ENCODE data around the gene ROBO1. TPM values are rescaled to one million over a fixed set of nuclear protein-coding genes. Genes with fewer than 3 reads are reported as not detected.

Gene ROBO1
- total and polyA plus RNA-seq, 2 donors (not counting 1 experiment from before 2014, with no cell fraction given), result 0.27 to 3.2 TPM

- no peak overlapping the region for H3K9ac ChIP-seq (ENCODE audit: low read length)
- H4K20me1 ChIP-seq (ENCODE audit: control insufficient read depth, insufficient read depth, low read length, poor library complexity, severe bottlenecking), result no peaks in the 10 kb centered on the region
- no peaks in the 10 kb centered on the region for H3K27me3 Mint-ChIP-seq
- no peaks in the 10 kb centered on the region for H3K9me3 ChIP-seq (ENCODE audit: control extremely low read depth in 1 of 3, control insufficient read depth in 2 of 3, insufficient read depth in 1 of 3, low read length in 2 of 3)
- intact Hi-C loops (cut with micrococcal nuclease), result no loop called here
- TF ChIP-seq EZH2 (IDR thresholded peaks at IDR 0.05; ENCODE audit: borderline replicate concordance, insufficient read depth, low read depth, low read length, poor library complexity, severe bottlenecking), result no peak
- TF ChIP-seq, protein P1, sequence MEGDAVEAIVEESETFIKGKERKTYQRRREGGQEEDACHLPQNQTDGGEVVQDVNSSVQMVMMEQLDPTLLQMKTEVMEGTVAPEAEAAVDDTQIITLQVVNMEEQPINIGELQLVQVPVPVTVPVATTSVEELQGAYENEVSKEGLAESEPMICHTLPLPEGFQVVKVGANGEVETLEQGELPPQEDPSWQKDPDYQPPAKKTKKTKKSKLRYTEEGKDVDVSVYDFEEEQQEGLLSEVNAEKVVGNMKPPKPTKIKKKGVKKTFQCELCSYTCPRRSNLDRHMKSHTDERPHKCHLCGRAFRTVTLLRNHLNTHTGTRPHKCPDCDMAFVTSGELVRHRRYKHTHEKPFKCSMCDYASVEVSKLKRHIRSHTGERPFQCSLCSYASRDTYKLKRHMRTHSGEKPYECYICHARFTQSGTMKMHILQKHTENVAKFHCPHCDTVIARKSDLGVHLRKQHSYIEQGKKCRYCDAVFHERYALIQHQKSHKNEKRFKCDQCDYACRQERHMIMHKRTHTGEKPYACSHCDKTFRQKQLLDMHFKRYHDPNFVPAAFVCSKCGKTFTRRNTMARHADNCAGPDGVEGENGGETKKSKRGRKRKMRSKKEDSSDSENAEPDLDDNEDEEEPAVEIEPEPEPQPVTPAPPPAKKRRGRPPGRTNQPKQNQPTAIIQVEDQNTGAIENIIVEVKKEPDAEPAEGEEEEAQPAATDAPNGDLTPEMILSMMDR (IDR thresholded peaks at IDR 0.05), result no peak
- no peaks in the 10 kb centered on the region for H3K36me3 ChIP-seq (replicated peaks in 1 of 2; ENCODE audit: control extremely low read depth in 1 of 2, control insufficient read depth in 1 of 2, extremely low read depth in 1 of 2, insufficient read depth in 2 of 2, low read length in 1 of 2)
- ATAC-seq (ENCODE audit: low read depth) (no peak), DNase-seq (no peak)
- no peak overlapping the region for H3K27ac ChIP-seq (ENCODE audit: low read length in 2 of 2)
- H3K4me2 ChIP-seq (replicated peaks; ENCODE audit: low read depth, low read length, poor library complexity, severe bottlenecking), result no peak overlapping the region
- no peak overlapping the region for H3K4me3 ChIP-seq (ENCODE audit: control extremely low read depth in 1 of 5, extremely low read depth in 1 of 5, insufficient read depth in 1 of 5, low read depth in 2 of 5, low read length in 4 of 5)
- peaks cover 4% of the 10 kb centered on the region for H3K9me3 Mint-ChIP-seq (ENCODE audit: insufficient read depth)
- no peaks in the 10 kb centered on the region for H3K27me3 ChIP-seq (replicated peaks in 1 of 4; ENCODE audit: control extremely low read depth in 1 of 4, control insufficient read depth in 3 of 4, insufficient read depth in 4 of 4, low read length in 3 of 4)
- WGBS (ENCODE audit: insufficient coverage), result no CpG with 5 or more reads among the region's 2 CpGs
- H3K4me1 Mint-ChIP-seq, result no peaks in the 10 kb centered on the region
- no peaks in the 10 kb centered on the region for H3K4me1 ChIP-seq (ENCODE audit: control insufficient read depth in 2 of 2, insufficient read depth in 2 of 2, low read length in 2 of 2)
- ChIA-PET POLR2A (no interaction called here), CTCF (no interaction called here)
- H3K4me3 Mint-ChIP-seq, result no peak overlapping the region
- H3K79me2 ChIP-seq (ENCODE audit: control insufficient read depth, insufficient read depth, low read length), result no peaks in the 10 kb centered on the region
- no peak overlapping the region for H2AFZ ChIP-seq (ENCODE audit: insufficient read depth, low read depth, low read length, poor library complexity, severe bottlenecking)
- H3K27ac Mint-ChIP-seq, result no peak overlapping the region
These were observed 163.1 kb downstream of the ROBO1 start for GRCh38 chr3:79604681-79605080.

DNA sequence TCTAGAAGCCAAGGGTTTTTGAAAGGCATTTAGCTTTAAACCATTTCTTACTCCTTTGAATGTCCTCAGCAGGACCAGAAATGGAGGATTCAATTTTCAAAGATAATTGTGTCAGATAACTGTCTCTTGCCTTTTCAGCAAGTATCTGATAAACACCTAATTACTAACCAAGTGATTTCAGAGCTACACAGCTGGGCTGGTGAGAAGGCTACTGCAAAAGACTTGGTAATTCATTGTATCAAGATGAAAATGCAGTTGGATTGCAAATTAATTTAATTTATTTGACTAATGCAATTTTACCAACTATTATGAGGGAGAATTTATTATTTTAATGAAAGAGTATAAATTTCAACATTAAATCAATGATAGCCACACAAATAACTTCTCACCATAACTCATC is 165.4 kb downstream of the ROBO1 start:
- POLR2A ChIA-PET, result no interaction called here

More for the DNA sequence above, 165.4 kb downstream of the ROBO1 start:
- H3K79me2 ChIP-seq (ENCODE audit: control insufficient read depth, insufficient read depth, low read length), result no peaks in the 10 kb centered on the region
- H3K4me2 ChIP-seq (replicated peaks; ENCODE audit: low read depth, low read length, poor library complexity, severe bottlenecking), result no peak overlapping the region
- DNase-seq, result no peak
- no peaks in the 10 kb centered on the region for H3K4me1 Mint-ChIP-seq
- no peaks in the 10 kb centered on the region for H3K4me1 ChIP-seq (ENCODE audit: control insufficient read depth in 2 of 2, insufficient read depth in 2 of 2, low read length in 2 of 2)
- no peak for TF ChIP-seq EZH2 (IDR thresholded peaks at IDR 0.05; ENCODE audit: borderline replicate concordance, insufficient read depth, low read depth, low read length, poor library complexity, severe bottlenecking)
- TF ChIP-seq, protein P1 (IDR thresholded peaks at IDR 0.05), result no peak
- H3K4me3 ChIP-seq (ENCODE audit: control extremely low read depth in 1 of 5, extremely low read depth in 1 of 5, insufficient read depth in 1 of 5, low read depth in 2 of 5, low read length in 4 of 5), result no peak overlapping the region
- H3K27me3 ChIP-seq (replicated peaks in 1 of 4; ENCODE audit: control extremely low read depth in 1 of 4, control insufficient read depth in 3 of 4, insufficient read depth in 4 of 4, low read length in 3 of 4), result no peaks in the 10 kb centered on the region
- intact Hi-C loops (cut with micrococcal nuclease), result no loop called here
- no peaks in the 10 kb centered on the region for H3K27me3 Mint-ChIP-seq
- CTCF ChIA-PET, result no interaction called here
- H3K9me3 Mint-ChIP-seq (ENCODE audit: insufficient read depth), result peaks cover 2% of the 10 kb centered on the region
- H3K9ac ChIP-seq (ENCODE audit: low read length), result no peak overlapping the region
- H3K4me3 Mint-ChIP-seq, result no peak overlapping the region
- H3K9me3 ChIP-seq (ENCODE audit: control extremely low read depth in 1 of 3, control insufficient read depth in 2 of 3, insufficient read depth in 1 of 3, low read length in 2 of 3), result peaks cover 0 to 4% (median 0%) of the 10 kb centered on the region in 3 donors
- H3K27ac ChIP-seq (ENCODE audit: low read length in 2 of 2), result no peak overlapping the region
- H2AFZ ChIP-seq (ENCODE audit: insufficient read depth, low read depth, low read length, poor library complexity, severe bottlenecking), result no peak overlapping the region
- no peak overlapping the region for H3K27ac Mint-ChIP-seq
- no peak for ATAC-seq (ENCODE audit: low read depth)
- H4K20me1 ChIP-seq (ENCODE audit: control insufficient read depth, insufficient read depth, low read length, poor library complexity, severe bottlenecking), result no peaks in the 10 kb centered on the region
- no peaks in the 10 kb centered on the region for H3K36me3 ChIP-seq (replicated peaks in 1 of 2; ENCODE audit: control extremely low read depth in 1 of 2, control insufficient read depth in 1 of 2, extremely low read depth in 1 of 2, insufficient read depth in 2 of 2, low read length in 1 of 2)

Measured in B cell (primary cell).